Epithelial cell of proximal tubule (primary cell): ENCODE data around the gene ITGB5. TPM values are rescaled to one million over a fixed set of nuclear protein-coding genes. Genes with fewer than 3 reads are reported as not detected.

Source experiments
- DNase-seq: peaks from one replicate; pipeline ENCODE4 v3.0.0-alpha.2; 2011; ENCODE audit warnings: low read depth
- H3K4me3 ChIP-seq: 2 replicates; pipeline ENCODE4 v1.5.1; 2011; ENCODE audit warnings: low read depth, mild to moderate bottlenecking, low read length
- CTCF ChIP-seq: conservative IDR thresholded peaks from 2 replicates; pipeline ENCODE4 v1.5.1; 2012; ENCODE audit warnings: low read depth, mild to moderate bottlenecking, low read length
- total RNA-seq: library from RNA; depleted of rRNA; stranded (reverse); fragments of >200 nt; gene quantifications from 2 replicates; pipeline ENCODE4 v1.2.3, GENCODE V29; 2015

Gene ITGB5
- total RNA-seq, 1 donor from 2014 or later: 141 TPM

- DNase-seq: peak; percentile 89
- no peak overlapping the region for H3K4me3 ChIP-seq
- TF ChIP-seq CTCF: no peak
Measured at GRCh38 chr3:124860599-124860998, 26.6 kb downstream of the ITGB5 start.

- no peak for TF ChIP-seq CTCF
- peak; percentile 71 for DNase-seq
- no peak overlapping the region for H3K4me3 ChIP-seq
Measured at GRCh38 chr3:124859025-124859424, 28.1 kb downstream of the ITGB5 start.

- H3K4me3 ChIP-seq: no peak overlapping the region
- DNase-seq: no peak
- no peak for TF ChIP-seq CTCF
Measured at GRCh38 chr3:124858275-124858674, 28.9 kb downstream of the ITGB5 start.

- no peak overlapping the region for H3K4me3 ChIP-seq
- no peak for DNase-seq
- TF ChIP-seq CTCF: no peak
Measured at GRCh38 chr3:124856677-124857076, 30.5 kb downstream of the ITGB5 start.

- H3K4me3 ChIP-seq: no peak overlapping the region
- no peak for DNase-seq
- TF ChIP-seq CTCF: no peak
Measured at GRCh38 chr3:124854009-124854408, 33.2 kb downstream of the ITGB5 start.

GRCh38 chr3:124853446-124853845 is 33.7 kb downstream of the ITGB5 start:
- no peak overlapping the region for H3K4me3 ChIP-seq
- no peak for DNase-seq
- no peak for TF ChIP-seq CTCF

GRCh38 chr3:124851905-124852304 is 35.3 kb downstream of the ITGB5 start:
- no peak for DNase-seq
- H3K4me3 ChIP-seq: no peak overlapping the region
- no peak for TF ChIP-seq CTCF
